ENCODE data around the gene CIAPIN1. TPM values are rescaled to one million over a fixed set of nuclear protein-coding genes. Genes with fewer than 3 reads are reported as not detected.

CIAPIN1 gene
- total RNA-seq, 1 donor from 2014 or later: 90.9 TPM

GRCh38 chr16:57477531-57478202, 30.5 kb upstream of the CIAPIN1 start:
- FAIRE-seq: no peak
- DNase-seq (ENCODE audit: low spot score in 2 of 2): no peak

GRCh38 chr16:57476546-57477410, 29.6 kb upstream of the CIAPIN1 start:
- FAIRE-seq (no peak), DNase-seq (ENCODE audit: low spot score in 2 of 2) (no peak)

- no peak for FAIRE-seq
- DNase-seq (ENCODE audit: low spot score in 2 of 2): no peak
Observed at GRCh38 chr16:57475711-57476339, 28.6 kb upstream of the CIAPIN1 start.

GRCh38 chr16:57474671-57475661, 27.8 kb upstream of the CIAPIN1 start:
- no peak for DNase-seq (ENCODE audit: low spot score in 2 of 2)
- FAIRE-seq: no peak

- FAIRE-seq: no peak
Observed at GRCh38 chr16:57473906-57474305, 26.7 kb upstream of the CIAPIN1 start.

GRCh38 chr16:57473176-57473840, 26.1 kb upstream of the CIAPIN1 start:
- DNase-seq (ENCODE audit: low spot score in 2 of 2) (no peak), FAIRE-seq (no peak)

More at GRCh38 chr16:57473906-57474305, 26.7 kb upstream of the CIAPIN1 start:
- no peak for DNase-seq (ENCODE audit: low spot score in 2 of 2)

GRCh38 chr16:57472665-57473060, 25.5 kb upstream of the CIAPIN1 start:
- no peak for DNase-seq (ENCODE audit: low spot score in 2 of 2)
- FAIRE-seq: no peak

- DNase-seq (ENCODE audit: low spot score in 2 of 2): no peak
Observed at GRCh38 chr16:57471852-57472664, 24.9 kb upstream of the CIAPIN1 start.

GRCh38 chr16:57471209-57471608, 24.0 kb upstream of the CIAPIN1 start:
- FAIRE-seq (no peak), DNase-seq (ENCODE audit: low spot score in 2 of 2) (no peak)

More at GRCh38 chr16:57471852-57472664, 24.9 kb upstream of the CIAPIN1 start:
- FAIRE-seq: no peak

GRCh38 chr16:57470711-57471110, 23.5 kb upstream of the CIAPIN1 start:
- FAIRE-seq (no peak), DNase-seq (ENCODE audit: low spot score in 2 of 2) (no peak)

GRCh38 chr16:57469917-57470470, 22.8 kb upstream of the CIAPIN1 start:
- FAIRE-seq (no peak), DNase-seq (ENCODE audit: low spot score in 2 of 2) (no peak)

GRCh38 chr16:57469046-57469445, 21.9 kb upstream of the CIAPIN1 start:
- no peak for DNase-seq (ENCODE audit: low spot score in 2 of 2)
- FAIRE-seq: no peak

GRCh38 chr16:57468346-57468745, 21.2 kb upstream of the CIAPIN1 start:
- no peak for FAIRE-seq

GRCh38 chr16:57464523-57464922, 17.3 kb upstream of the CIAPIN1 start:
- DNase-seq (ENCODE audit: low spot score in 2 of 2) (no peak), FAIRE-seq (no peak)

More at GRCh38 chr16:57468346-57468745, 21.2 kb upstream of the CIAPIN1 start:
- DNase-seq (ENCODE audit: low spot score in 2 of 2): no peak

- DNase-seq (ENCODE audit: low spot score in 2 of 2) (no peak), FAIRE-seq (no peak)
Observed at GRCh38 chr16:57462978-57463362, 15.8 kb upstream of the CIAPIN1 start.

- FAIRE-seq (no peak), DNase-seq (ENCODE audit: low spot score in 2 of 2) (peak; percentile 81 to 90)
Observed at GRCh38 chr16:57462209-57462977, 15.2 kb upstream of the CIAPIN1 start, which contains the start of gene POLR2C. Gene POLR2C (plus strand): TSS chr16:57462679. CDS start chr16:57462725, 46 bp downstream.

- no peak for FAIRE-seq
- DNase-seq (ENCODE audit: low spot score in 2 of 2): no peak
Observed at GRCh38 chr16:57452021-57452420, 4.8 kb upstream of the CIAPIN1 start.

Measured in frontal cortex (tissue), 4 donors.